Activated naive CD8-positive, alpha-beta T cell treated with anti-CD3 and anti-CD28 coated beads, Interleukin-2, amount 10 ng/mL, durations not matched to agents 7 days and 5 days (primary cell): ENCODE results near the gene MRAP2. TPM values are rescaled to one million over a fixed set of nuclear protein-coding genes. Genes with fewer than 3 reads are reported as not detected.

Source experiments
- ATAC-seq: fragments of 150-1000 bp; cut with Tn5 transposase; one replicate; pipeline ENCODE4 v1.10.0; 2021; ENCODE audit warnings: low read depth, moderate library complexity
- POLR2A ChIA-PET: fragments of 350-600 bp; sonication (Branson Sonifier 250); formaldehyde crosslinking; loops from one replicate; lab custom pipeline; 2021; ENCODE audit warnings: antibody characterized with exemption; lab: Charles Lee
- DNase-seq: peaks from one replicate; pipeline ENCODE4 v3.0.0; 2021
- H3K27ac Mint-ChIP-seq: one replicate; pipeline ENCODE4 v1.8.0; 2022; ENCODE audit warnings: mild to moderate bottlenecking, mixed read lengths
- H3K27me3 Mint-ChIP-seq: one replicate; pipeline ENCODE4 v1.8.0; 2022; ENCODE audit warnings: mild to moderate bottlenecking, moderate library complexity, mixed read lengths
- H3K36me3 Mint-ChIP-seq: one replicate; pipeline ENCODE4 v1.8.0; 2021; ENCODE audit warnings: mild to moderate bottlenecking, mixed read lengths
- H3K4me1 Mint-ChIP-seq: one replicate; pipeline ENCODE4 v1.8.0; 2021; ENCODE audit warnings: mixed read lengths
- H3K4me3 Mint-ChIP-seq: one replicate; pipeline ENCODE4 v1.8.0; 2022; ENCODE audit warnings: mild to moderate bottlenecking, moderate library complexity, mixed read lengths
- H3K9me3 Mint-ChIP-seq: one replicate; pipeline ENCODE4 v1.8.0; 2021; ENCODE audit warnings: mixed read lengths
- total RNA-seq, 2 experiments: library from RNA; stranded (reverse); gene quantifications; one replicate each; pipeline ENCODE4 v1.2.3, GENCODE V29; 2021

The MRAP2 gene
- not detected for total RNA-seq

- H3K4me3 Mint-ChIP-seq: peak within 1 kb of the TSS; percentile 16
- POLR2A ChIA-PET: no interaction called here
- peaks cover 45% of the 10 kb centered on the region for H3K27me3 Mint-ChIP-seq
These were observed at the start of gene MRAP2 for GRCh38 chr6:84033523-84034451. Gene MRAP2 (plus strand): TSS chr6:84033772. CDS start chr6:84055319, 21,547 bp downstream.

GRCh38 chr6:83984411-83984810, 49.2 kb upstream of the MRAP2 start:
- Mint-ChIP-seq H3K27me3 (peaks cover 2% of the 10 kb centered on the region), H3K4me3 (no peak overlapping the region), H3K4me1 (no peaks in the 10 kb centered on the region), H3K36me3 (no peaks in the 10 kb centered on the region), H3K9me3 (no peaks in the 10 kb centered on the region), H3K27ac (no peak overlapping the region)
- no peak for ATAC-seq
- DNase-seq: no peak
- POLR2A ChIA-PET: no interaction called here

More at GRCh38 chr6:84033523-84034451, at the start of gene MRAP2:
- Mint-ChIP-seq H3K36me3 (no peaks in the 10 kb centered on the region), H3K4me1 (peaks cover 3% of the 10 kb centered on the region), H3K27ac (no peak within 1 kb of the TSS), H3K9me3 (no peaks in the 10 kb centered on the region)
- ATAC-seq (peak; percentile 58), DNase-seq (peak; percentile 35)

GRCh38 chr6:83985308-83985713, 48.3 kb upstream of the MRAP2 start:
- POLR2A ChIA-PET: no interaction called here
- DNase-seq (no peak), ATAC-seq (no peak)
- Mint-ChIP-seq H3K36me3 (no peaks in the 10 kb centered on the region), H3K4me1 (no peaks in the 10 kb centered on the region), H3K27ac (no peak overlapping the region), H3K9me3 (no peaks in the 10 kb centered on the region), H3K4me3 (no peak overlapping the region), H3K27me3 (peaks cover 2% of the 10 kb centered on the region)

GRCh38 chr6:83985715-83986114, 47.9 kb upstream of the MRAP2 start:
- ATAC-seq (no peak), DNase-seq (no peak)
- Mint-ChIP-seq H3K4me1 (no peaks in the 10 kb centered on the region), H3K4me3 (no peak overlapping the region), H3K36me3 (no peaks in the 10 kb centered on the region), H3K9me3 (no peaks in the 10 kb centered on the region), H3K27me3 (peaks cover 2% of the 10 kb centered on the region), H3K27ac (no peak overlapping the region)
- POLR2A ChIA-PET: no interaction called here

GRCh38 chr6:83998021-83998584, 35.5 kb upstream of the MRAP2 start:
- Mint-ChIP-seq H3K9me3 (peaks cover 5% of the 10 kb centered on the region), H3K36me3 (no peaks in the 10 kb centered on the region), H3K4me1 (no peaks in the 10 kb centered on the region), H3K27ac (no peak overlapping the region), H3K4me3 (no peak overlapping the region), H3K27me3 (peaks cover 5% of the 10 kb centered on the region)
- POLR2A ChIA-PET: no interaction called here
- DNase-seq: no peak
- ATAC-seq: no peak

- H3K4me3 Mint-ChIP-seq: no peak overlapping the region
- peaks cover 12% of the 10 kb centered on the region for H3K27me3 Mint-ChIP-seq
- H3K36me3 Mint-ChIP-seq: no peaks in the 10 kb centered on the region
- POLR2A ChIA-PET: no interaction called here
- H3K4me1 Mint-ChIP-seq: no peaks in the 10 kb centered on the region
- no peak overlapping the region for H3K27ac Mint-ChIP-seq
- ATAC-seq: no peak
- no peak for DNase-seq
- no peaks in the 10 kb centered on the region for H3K9me3 Mint-ChIP-seq
These were observed 32.5 kb upstream of the MRAP2 start for GRCh38 chr6:84001119-84001518.

GRCh38 chr6:84002226-84002625, 31.3 kb upstream of the MRAP2 start:
- Mint-ChIP-seq H3K27me3 (peaks cover 13% of the 10 kb centered on the region), H3K36me3 (no peaks in the 10 kb centered on the region), H3K27ac (no peak overlapping the region), H3K4me1 (no peaks in the 10 kb centered on the region), H3K9me3 (no peaks in the 10 kb centered on the region), H3K4me3 (no peak overlapping the region)
- DNase-seq (no peak), ATAC-seq (no peak)
- POLR2A ChIA-PET: no interaction called here

GRCh38 chr6:84003131-84003530, 30.4 kb upstream of the MRAP2 start:
- DNase-seq (no peak), ATAC-seq (no peak)
- peaks cover 18% of the 10 kb centered on the region for H3K27me3 Mint-ChIP-seq
- POLR2A ChIA-PET: no interaction called here
- H3K4me3 Mint-ChIP-seq: no peak overlapping the region
- no peak overlapping the region for H3K27ac Mint-ChIP-seq
- no peaks in the 10 kb centered on the region for H3K4me1 Mint-ChIP-seq
- H3K36me3 Mint-ChIP-seq: no peaks in the 10 kb centered on the region
- no peaks in the 10 kb centered on the region for H3K9me3 Mint-ChIP-seq

- no peaks in the 10 kb centered on the region for H3K9me3 Mint-ChIP-seq
These were observed 29.9 kb upstream of the MRAP2 start for GRCh38 chr6:84003654-84004053.

GRCh38 chr6:84007871-84008270, 25.7 kb upstream of the MRAP2 start:
- POLR2A ChIA-PET: no interaction called here
- Mint-ChIP-seq H3K36me3 (no peaks in the 10 kb centered on the region), H3K9me3 (no peaks in the 10 kb centered on the region), H3K4me3 (no peak overlapping the region), H3K4me1 (no peaks in the 10 kb centered on the region), H3K27ac (peak overlapping the region; percentile 31), H3K27me3 (peaks cover 21% of the 10 kb centered on the region)
- no peak for ATAC-seq
- no peak for DNase-seq

More at GRCh38 chr6:84003654-84004053, 29.9 kb upstream of the MRAP2 start:
- H3K4me1 Mint-ChIP-seq: no peaks in the 10 kb centered on the region
- ATAC-seq (no peak), DNase-seq (no peak)
- no peak overlapping the region for H3K4me3 Mint-ChIP-seq
- POLR2A ChIA-PET: no interaction called here
- H3K27me3 Mint-ChIP-seq: peaks cover 18% of the 10 kb centered on the region
- H3K36me3 Mint-ChIP-seq: no peaks in the 10 kb centered on the region
- no peak overlapping the region for H3K27ac Mint-ChIP-seq

GRCh38 chr6:84013354-84013753, 20.2 kb upstream of the MRAP2 start:
- ATAC-seq: no peak
- Mint-ChIP-seq H3K4me3 (no peak overlapping the region), H3K4me1 (no peaks in the 10 kb centered on the region), H3K27me3 (peaks cover 14% of the 10 kb centered on the region), H3K27ac (no peak overlapping the region), H3K9me3 (peaks cover 1% of the 10 kb centered on the region), H3K36me3 (no peaks in the 10 kb centered on the region)
- POLR2A ChIA-PET: no interaction called here
- no peak for DNase-seq

- DNase-seq (no peak), ATAC-seq (no peak)
- H3K9me3 Mint-ChIP-seq: peaks cover 1% of the 10 kb centered on the region
- no peaks in the 10 kb centered on the region for H3K4me1 Mint-ChIP-seq
- no peak overlapping the region for H3K4me3 Mint-ChIP-seq
- H3K27me3 Mint-ChIP-seq: peaks cover 17% of the 10 kb centered on the region
- POLR2A ChIA-PET: no interaction called here
- H3K36me3 Mint-ChIP-seq: no peaks in the 10 kb centered on the region
- no peak overlapping the region for H3K27ac Mint-ChIP-seq
These were observed 19.6 kb upstream of the MRAP2 start for GRCh38 chr6:84013931-84014330.

GRCh38 chr6:84016029-84016428, 17.5 kb upstream of the MRAP2 start:
- no peak overlapping the region for H3K4me3 Mint-ChIP-seq
- ATAC-seq (no peak), DNase-seq (no peak)
- peaks cover 1% of the 10 kb centered on the region for H3K9me3 Mint-ChIP-seq
- peaks cover 15% of the 10 kb centered on the region for H3K27me3 Mint-ChIP-seq
- no peaks in the 10 kb centered on the region for H3K4me1 Mint-ChIP-seq
- POLR2A ChIA-PET: no interaction called here
- H3K36me3 Mint-ChIP-seq: no peaks in the 10 kb centered on the region
- H3K27ac Mint-ChIP-seq: no peak overlapping the region
